Measurements from ENCODE around the gene RAB3GAP1.

DNA sequence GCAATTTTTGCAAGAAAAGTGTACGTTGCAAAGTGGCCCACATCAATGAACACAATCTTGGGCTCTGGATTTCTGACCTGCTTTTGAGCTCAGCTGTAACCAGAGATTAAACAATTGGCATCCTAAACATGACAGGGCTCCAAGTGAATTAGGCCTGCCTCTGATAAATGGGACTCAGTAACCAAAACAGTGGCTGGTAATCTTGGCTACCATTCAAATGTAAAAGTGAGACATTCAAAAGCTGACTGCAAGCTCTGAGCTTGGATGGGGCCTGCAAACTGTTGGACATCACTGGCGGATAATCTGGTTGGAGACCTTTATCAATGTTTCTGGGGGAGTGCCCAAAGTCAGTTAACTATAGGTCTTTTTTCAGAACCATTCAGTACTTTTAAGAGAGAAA is 160.7 kb downstream of the RAB3GAP1 start:
- TF ChIP-seq, protein P1, sequence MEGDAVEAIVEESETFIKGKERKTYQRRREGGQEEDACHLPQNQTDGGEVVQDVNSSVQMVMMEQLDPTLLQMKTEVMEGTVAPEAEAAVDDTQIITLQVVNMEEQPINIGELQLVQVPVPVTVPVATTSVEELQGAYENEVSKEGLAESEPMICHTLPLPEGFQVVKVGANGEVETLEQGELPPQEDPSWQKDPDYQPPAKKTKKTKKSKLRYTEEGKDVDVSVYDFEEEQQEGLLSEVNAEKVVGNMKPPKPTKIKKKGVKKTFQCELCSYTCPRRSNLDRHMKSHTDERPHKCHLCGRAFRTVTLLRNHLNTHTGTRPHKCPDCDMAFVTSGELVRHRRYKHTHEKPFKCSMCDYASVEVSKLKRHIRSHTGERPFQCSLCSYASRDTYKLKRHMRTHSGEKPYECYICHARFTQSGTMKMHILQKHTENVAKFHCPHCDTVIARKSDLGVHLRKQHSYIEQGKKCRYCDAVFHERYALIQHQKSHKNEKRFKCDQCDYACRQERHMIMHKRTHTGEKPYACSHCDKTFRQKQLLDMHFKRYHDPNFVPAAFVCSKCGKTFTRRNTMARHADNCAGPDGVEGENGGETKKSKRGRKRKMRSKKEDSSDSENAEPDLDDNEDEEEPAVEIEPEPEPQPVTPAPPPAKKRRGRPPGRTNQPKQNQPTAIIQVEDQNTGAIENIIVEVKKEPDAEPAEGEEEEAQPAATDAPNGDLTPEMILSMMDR (IDR thresholded peaks at IDR 0.05; ENCODE audit: insufficient read depth, low read depth, low read length): no peak
- TF ChIP-seq EZH2 (IDR thresholded peaks at IDR 0.05; ENCODE audit: insufficient read depth, low read length): no peak
